ENCODE data around the gene DGKI. TPM values are rescaled to one million over a fixed set of nuclear protein-coding genes. Genes with fewer than 3 reads are reported as not detected.

The DGKI gene
- total RNA-seq, 1 experiment from 2014 or later = 0.55 TPM

- H3K79me1 ChIP-seq (ENCODE audit: insufficient read depth, low read depth, low read length, poor library complexity, severe bottlenecking) = no peaks in the 10 kb centered on the region
- H3K9me3 ChIP-seq (ENCODE audit: control insufficient read depth, low read depth, low read length) = peaks cover 35% of the 10 kb centered on the region
- no peak overlapping the region for H2BK5ac ChIP-seq (ENCODE audit: insufficient read length, low read length)
- TF ChIP-seq CTCF (conservative IDR thresholded peaks at IDR 0.05) = no peak
- H2AFZ ChIP-seq (ENCODE audit: low read length) = no peak overlapping the region
- H3K18ac ChIP-seq (ENCODE audit: insufficient read length, low read depth, low read length) = no peak overlapping the region
- no peak overlapping the region for H2BK15ac ChIP-seq (ENCODE audit: low read depth, low read length)
- no peaks in the 10 kb centered on the region for H3K4me1 ChIP-seq (ENCODE audit: insufficient read depth, low read length)
- H2BK20ac ChIP-seq (ENCODE audit: low read depth, low read length, poor library complexity, severe bottlenecking) = no peak overlapping the region
- H4K8ac ChIP-seq (replicated peaks; ENCODE audit: insufficient read length, low read depth, low read length) = no peak overlapping the region
- H3K27ac Mint-ChIP-seq = no peak overlapping the region
- no peak overlapping the region for H3K4me2 ChIP-seq (ENCODE audit: insufficient read depth, insufficient read length, low read length)
- H3K27me3 ChIP-seq (ENCODE audit: insufficient read depth, low read length) = no peaks in the 10 kb centered on the region
- no peak overlapping the region for H3K56ac ChIP-seq (ENCODE audit: insufficient read length, low read depth, low read length)
- no peak overlapping the region for H3K27ac ChIP-seq (ENCODE audit: insufficient read length, low read depth, low read length)
- no peak overlapping the region for H2BK120ac ChIP-seq (ENCODE audit: low read depth, low read length, poor library complexity, severe bottlenecking)
- H3K36me3 Mint-ChIP-seq (ENCODE audit: insufficient read depth in 1 of 3, low read depth in 3 of 3) = peaks cover 32 to 73% (median 45%) of the 10 kb centered on the region in 3 experiments
- H2BK12ac ChIP-seq (ENCODE audit: insufficient read length, low read depth, low read length) = no peak overlapping the region
- H3K14ac ChIP-seq (ENCODE audit: insufficient read depth, low read length) = no peak overlapping the region
- no peak overlapping the region for H4K91ac ChIP-seq (ENCODE audit: insufficient read length, low read depth, low read length)
- no peaks in the 10 kb centered on the region for H3K4me1 Mint-ChIP-seq
- H3T11ph ChIP-seq (ENCODE audit: low read length) = no peak overlapping the region
- no peaks in the 10 kb centered on the region; the same call in 1 of the 2 replicates for H3K27me3 Mint-ChIP-seq (ENCODE audit: low read depth)
- no peak overlapping the region for H3K9ac ChIP-seq (ENCODE audit: extremely low read depth, insufficient read length, low read length)
- no peak overlapping the region for H3K4ac ChIP-seq (ENCODE audit: low read depth, low read length)
- H4K5ac ChIP-seq (ENCODE audit: insufficient read length, low read depth, low read length) = no peak overlapping the region
- peaks cover 58 to 76% of the 10 kb centered on the region in 2 experiments for H3K9me3 Mint-ChIP-seq
- no peaks in the 10 kb centered on the region for H4K20me1 ChIP-seq (ENCODE audit: control insufficient read depth, insufficient read depth, insufficient read length)
- DNase-seq = no peak
- no peaks in the 10 kb centered on the region for H3K23me2 ChIP-seq (ENCODE audit: insufficient read length, low read depth, low read length, poor library complexity, severe bottlenecking)
- no peak overlapping the region for H3K4me3 Mint-ChIP-seq
- H2AK5ac ChIP-seq (ENCODE audit: insufficient read length, low read length) = no peak overlapping the region
- H3K79me2 ChIP-seq (ENCODE audit: insufficient read depth, low read length) = no peaks in the 10 kb centered on the region
- no CpG with 5 or more reads among the region's 6 CpGs for whole genome bisulfite sequencing (ENCODE audit: extremely low coverage, insufficient read length, low lambda C conversion rate)
- no peak overlapping the region for H3K23ac ChIP-seq (ENCODE audit: insufficient read length, low read depth, low read length)
These were observed 483.1 kb downstream of the DGKI start for GRCh38 chr7:137363683-137364082.
